Measurements from ENCODE around the gene ERC2. TPM values are rescaled to one million over a fixed set of nuclear protein-coding genes. Genes with fewer than 3 reads are reported as not detected.

Gene ERC2
- total RNA-seq, 2 experiments from 2014 or later: not detected

DNA sequence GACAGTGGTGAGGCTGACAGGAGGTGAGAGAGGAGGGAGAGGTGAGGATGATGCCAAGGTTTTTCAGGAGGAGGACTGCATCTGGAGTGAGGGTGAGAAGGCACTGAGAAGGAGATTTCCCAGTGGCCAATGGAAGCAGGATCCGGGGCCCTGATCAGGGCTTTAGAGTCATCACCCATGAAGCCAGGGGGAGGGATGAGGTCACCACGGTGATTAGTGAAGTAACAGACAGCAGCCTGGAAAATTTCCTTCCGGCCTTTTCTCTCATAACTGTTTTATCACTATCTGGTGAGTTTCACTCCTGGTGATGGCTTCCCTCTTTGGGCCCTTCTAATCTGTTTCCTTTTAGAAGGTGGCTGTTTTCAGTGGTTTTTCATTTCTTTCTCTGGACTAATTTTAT, 900.7 kb downstream of the ERC2 start:
- TF ChIP-seq, protein P1, sequence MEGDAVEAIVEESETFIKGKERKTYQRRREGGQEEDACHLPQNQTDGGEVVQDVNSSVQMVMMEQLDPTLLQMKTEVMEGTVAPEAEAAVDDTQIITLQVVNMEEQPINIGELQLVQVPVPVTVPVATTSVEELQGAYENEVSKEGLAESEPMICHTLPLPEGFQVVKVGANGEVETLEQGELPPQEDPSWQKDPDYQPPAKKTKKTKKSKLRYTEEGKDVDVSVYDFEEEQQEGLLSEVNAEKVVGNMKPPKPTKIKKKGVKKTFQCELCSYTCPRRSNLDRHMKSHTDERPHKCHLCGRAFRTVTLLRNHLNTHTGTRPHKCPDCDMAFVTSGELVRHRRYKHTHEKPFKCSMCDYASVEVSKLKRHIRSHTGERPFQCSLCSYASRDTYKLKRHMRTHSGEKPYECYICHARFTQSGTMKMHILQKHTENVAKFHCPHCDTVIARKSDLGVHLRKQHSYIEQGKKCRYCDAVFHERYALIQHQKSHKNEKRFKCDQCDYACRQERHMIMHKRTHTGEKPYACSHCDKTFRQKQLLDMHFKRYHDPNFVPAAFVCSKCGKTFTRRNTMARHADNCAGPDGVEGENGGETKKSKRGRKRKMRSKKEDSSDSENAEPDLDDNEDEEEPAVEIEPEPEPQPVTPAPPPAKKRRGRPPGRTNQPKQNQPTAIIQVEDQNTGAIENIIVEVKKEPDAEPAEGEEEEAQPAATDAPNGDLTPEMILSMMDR (conservative IDR thresholded peaks at IDR 0.05; ENCODE audit: low read length): no peak
- no peak for TF ChIP-seq EZH2phosphoT487 (IDR thresholded peaks at IDR 0.05; ENCODE audit: borderline replicate concordance, low read depth, low read length)
- no TSS peak for BruUV-seq (replicated peaks)
- ChIA-PET CTCF (ENCODE audit: unreplicated experiment) (no interaction called here), POLR2A (no interaction called here)
- intact Hi-C loops (cut with micrococcal nuclease; ENCODE audit: unreplicated experiment): loop anchor here (10.0 kb wide), 1 partner anchor 337 kb away; no protein-coding TSS in a partner anchor
- no peak overlapping the region for H3K4me2 ChIP-seq (ENCODE audit: low read length)
- no peaks in the 10 kb centered on the region for H3K36me3 ChIP-seq (ENCODE audit: insufficient read depth, low read length)
- H3K79me2 ChIP-seq (ENCODE audit: insufficient read depth, low read depth, low read length): no peaks in the 10 kb centered on the region
- H3K9me2 ChIP-seq (ENCODE audit: insufficient read depth, low read length): no peaks in the 10 kb centered on the region
- no peak for DNase-seq (ENCODE audit: low spot score)
- H4K20me1 ChIP-seq (ENCODE audit: insufficient read depth, low read length): no peaks in the 10 kb centered on the region
- H3K27ac ChIP-seq (ENCODE audit: low read depth, low read length, poor library complexity, severe bottlenecking): no peak overlapping the region
- H3K4me3 ChIP-seq (ENCODE audit: low read depth, low read length, poor library complexity, severe bottlenecking): no peak overlapping the region
- H2AFZ ChIP-seq (ENCODE audit: low read length): no peak overlapping the region
- H3K4me1 ChIP-seq (ENCODE audit: insufficient read depth, low read length, poor library complexity, severe bottlenecking): no peaks in the 10 kb centered on the region
- no peaks in the 10 kb centered on the region for H3K9me3 ChIP-seq (ENCODE audit: low read length)

DNA sequence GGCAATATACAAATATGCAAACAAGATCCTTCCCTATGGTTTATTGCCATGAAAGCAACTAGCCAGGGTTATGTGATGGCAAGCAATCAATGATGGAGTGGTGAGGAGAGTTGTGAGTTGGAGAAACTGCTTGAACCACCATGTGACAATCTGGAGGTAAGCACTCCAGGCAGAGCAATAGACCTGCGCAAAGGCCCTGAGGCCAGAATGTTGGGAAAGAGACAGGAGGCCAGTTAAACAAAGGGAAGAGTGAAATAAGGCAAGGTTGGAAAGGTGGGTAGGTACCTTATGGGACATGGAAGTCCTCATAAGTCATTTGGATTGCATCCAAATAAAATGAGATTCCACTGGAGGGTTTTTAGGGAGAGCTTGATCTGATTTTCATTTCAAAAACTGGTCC, 901.1 kb downstream of the ERC2 start:
- Histone ChIP-seq H2AFZ (ENCODE audit: low read length) (no peak overlapping the region), H3K4me1 (ENCODE audit: insufficient read depth, low read length, poor library complexity, severe bottlenecking) (no peaks in the 10 kb centered on the region), H4K20me1 (ENCODE audit: insufficient read depth, low read length) (no peaks in the 10 kb centered on the region), H3K79me2 (ENCODE audit: insufficient read depth, low read depth, low read length) (no peaks in the 10 kb centered on the region), H3K4me2 (ENCODE audit: low read length) (no peak overlapping the region), H3K9me2 (ENCODE audit: insufficient read depth, low read length) (no peaks in the 10 kb centered on the region), H3K9me3 (ENCODE audit: low read length) (no peaks in the 10 kb centered on the region), H3K36me3 (ENCODE audit: insufficient read depth, low read length) (no peaks in the 10 kb centered on the region), H3K27ac (ENCODE audit: low read depth, low read length, poor library complexity, severe bottlenecking) (no peak overlapping the region), H3K4me3 (ENCODE audit: low read depth, low read length, poor library complexity, severe bottlenecking) (no peak overlapping the region)
- ChIA-PET CTCF (ENCODE audit: unreplicated experiment) (no interaction called here), POLR2A (no interaction called here)
- DNase-seq (ENCODE audit: low spot score): no peak
- TF ChIP-seq, protein P1 (conservative IDR thresholded peaks at IDR 0.05; ENCODE audit: low read length): no peak
- TF ChIP-seq EZH2phosphoT487 (IDR thresholded peaks at IDR 0.05; ENCODE audit: borderline replicate concordance, low read depth, low read length): no peak
- intact Hi-C loops (cut with micrococcal nuclease; ENCODE audit: unreplicated experiment): loop anchor here (10.0 kb wide), 1 partner anchor 338 kb away; no protein-coding TSS in a partner anchor
- no TSS peak for BruUV-seq (replicated peaks)

DNA sequence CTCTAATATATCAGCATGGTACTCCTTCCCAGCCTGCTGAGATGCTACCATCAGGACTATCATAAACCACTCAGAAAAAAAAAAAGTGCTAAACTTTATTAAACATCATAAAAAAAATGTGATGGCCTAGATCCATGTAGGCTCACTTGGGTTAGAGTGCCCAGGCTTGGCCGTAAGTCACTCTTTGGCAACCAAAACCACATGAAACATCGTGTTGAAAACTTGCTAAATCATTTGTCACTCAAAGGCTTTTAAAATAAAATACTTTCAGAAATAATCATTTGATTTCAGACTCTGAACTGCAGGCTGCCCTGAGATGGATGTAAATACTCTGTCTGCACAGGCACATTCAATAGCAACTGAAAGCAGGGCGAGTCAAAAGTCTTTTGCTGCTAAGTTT, 902.7 kb downstream of the ERC2 start:
- Histone ChIP-seq H3K9me3 (ENCODE audit: low read length) (no peaks in the 10 kb centered on the region), H3K27ac (ENCODE audit: low read depth, low read length, poor library complexity, severe bottlenecking) (no peak overlapping the region), H2AFZ (ENCODE audit: low read length) (no peak overlapping the region), H3K4me3 (ENCODE audit: low read depth, low read length, poor library complexity, severe bottlenecking) (no peak overlapping the region), H3K4me2 (ENCODE audit: low read length) (no peak overlapping the region), H3K9me2 (ENCODE audit: insufficient read depth, low read length) (no peaks in the 10 kb centered on the region), H4K20me1 (ENCODE audit: insufficient read depth, low read length) (no peaks in the 10 kb centered on the region), H3K79me2 (ENCODE audit: insufficient read depth, low read depth, low read length) (no peaks in the 10 kb centered on the region), H3K36me3 (ENCODE audit: insufficient read depth, low read length) (no peaks in the 10 kb centered on the region), H3K4me1 (ENCODE audit: insufficient read depth, low read length, poor library complexity, severe bottlenecking) (no peaks in the 10 kb centered on the region)
- no peak for DNase-seq (ENCODE audit: low spot score)
- CTCF ChIA-PET (ENCODE audit: unreplicated experiment): no interaction called here
- TF ChIP-seq, protein P1 (conservative IDR thresholded peaks at IDR 0.05; ENCODE audit: low read length): no peak
- no peak for TF ChIP-seq EZH2phosphoT487 (IDR thresholded peaks at IDR 0.05; ENCODE audit: borderline replicate concordance, low read depth, low read length)
- intact Hi-C loops (cut with micrococcal nuclease; ENCODE audit: unreplicated experiment): loop anchor here (10.0 kb wide), 1 partner anchor 339 kb away; no protein-coding TSS in a partner anchor
- POLR2A ChIA-PET: no interaction called here
- no TSS peak for BruUV-seq (replicated peaks)

All from OCI-LY7 (cell line).